H1 (cell line): ENCODE results near the gene FKBP6. TPM values are rescaled to one million over a fixed set of nuclear protein-coding genes. Genes with fewer than 3 reads are reported as not detected.

Experiments
- ATF3 ChIP-seq: IDR thresholded peaks from 2 replicates; pipeline ENCODE4 v1.6.1; 2011; ENCODE audit warnings: low read depth, mild to moderate bottlenecking, low read length; ENCODE audit not compliant: insufficient read depth
- BRCA1 ChIP-seq: IDR thresholded peaks from 2 replicates; pipeline ENCODE4 v1.6.1; 2012; ENCODE audit warnings: low read depth, low read length, improper control_type of control experiment
- CREB1 ChIP-seq: IDR thresholded peaks from 2 replicates; pipeline ENCODE4 v1.6.1; 2012; ENCODE audit warnings: inconsistent platforms
- FOSL1 ChIP-seq: IDR thresholded peaks from 2 replicates; pipeline ENCODE4 v1.6.1; 2011; ENCODE audit warnings: mild to moderate bottlenecking, low read depth, low read length, moderate library complexity; ENCODE audit not compliant: insufficient read depth
- NANOG ChIP-seq: IDR thresholded peaks from 2 replicates; pipeline ENCODE4 v1.6.1; 2011; ENCODE audit warnings: low read length, low read depth, mild to moderate bottlenecking, inconsistent platforms; ENCODE audit not compliant: insufficient read depth, poor library complexity, severe bottlenecking
- SRF ChIP-seq: IDR thresholded peaks from 2 replicates; pipeline ENCODE4 v1.6.1; 2011; ENCODE audit warnings: mild to moderate bottlenecking, low read depth, low read length, moderate library complexity
- SUZ12 ChIP-seq: fragments of 200-600 bp; sonication (generic); IDR thresholded peaks from 2 replicates; pipeline ENCODE4 v1.6.1; 2012; ENCODE audit warnings: mild to moderate bottlenecking, inconsistent platforms, low read length, moderate library complexity, mixed read lengths
- YY1 ChIP-seq: IDR thresholded peaks from 2 replicates; pipeline ENCODE4 v1.6.1; 2011; ENCODE audit warnings: low read depth, mild to moderate bottlenecking, low read length
- polyA plus RNA-seq, 7 experiments: library from polyadenylated mRNA; depleted of rRNA in 3 of 7; stranded (reverse) in 5 of 7; unstranded in 2 of 7; fragments of >200 nt in 5 of 7; fragments of 200-250 nt in 2 of 7; gene quantifications; 1 replicate in 5 of 7; 2 replicates in 1 of 7; 4 replicates in 1 of 7; pipeline versions ENCODE4 v1.2.1 to v1.2.3, GENCODE V29; 2011 to 2013; ENCODE audit warnings: missing spikeins in 2 of 7, mixed read lengths in 2 of 7
- total RNA-seq: library from RNA; stranded (reverse); fragmentation: NEBNext Ultra II Directional; extraction: Animal tissue kit (Norgen Biotek cat#: 25700); gene quantifications from 2 replicates; pipeline ENCODE4 v1.2.1, GENCODE V29; 2021
- TF ChIP-seq, protein P1 (sequence below): fragments of 300-600 bp; sonication (generic); IDR thresholded peaks from 2 replicates; pipeline ENCODE4 v1.7.1; 2012; ENCODE audit warnings: low read length, moderate library complexity, mild to moderate bottlenecking, inconsistent platforms; ENCODE audit not compliant: insufficient replicate concordance

Gene FKBP6
- total and polyA plus RNA-seq, 2 of the 8 experiments (the other 6 are each of a cell fraction or from before 2014, with no cell fraction given) = 0.14 to 0.19 TPM

GRCh38 chr7:73382934-73383503, 55.1 kb downstream of the FKBP6 start (continued):
- TF ChIP-seq, protein P1, sequence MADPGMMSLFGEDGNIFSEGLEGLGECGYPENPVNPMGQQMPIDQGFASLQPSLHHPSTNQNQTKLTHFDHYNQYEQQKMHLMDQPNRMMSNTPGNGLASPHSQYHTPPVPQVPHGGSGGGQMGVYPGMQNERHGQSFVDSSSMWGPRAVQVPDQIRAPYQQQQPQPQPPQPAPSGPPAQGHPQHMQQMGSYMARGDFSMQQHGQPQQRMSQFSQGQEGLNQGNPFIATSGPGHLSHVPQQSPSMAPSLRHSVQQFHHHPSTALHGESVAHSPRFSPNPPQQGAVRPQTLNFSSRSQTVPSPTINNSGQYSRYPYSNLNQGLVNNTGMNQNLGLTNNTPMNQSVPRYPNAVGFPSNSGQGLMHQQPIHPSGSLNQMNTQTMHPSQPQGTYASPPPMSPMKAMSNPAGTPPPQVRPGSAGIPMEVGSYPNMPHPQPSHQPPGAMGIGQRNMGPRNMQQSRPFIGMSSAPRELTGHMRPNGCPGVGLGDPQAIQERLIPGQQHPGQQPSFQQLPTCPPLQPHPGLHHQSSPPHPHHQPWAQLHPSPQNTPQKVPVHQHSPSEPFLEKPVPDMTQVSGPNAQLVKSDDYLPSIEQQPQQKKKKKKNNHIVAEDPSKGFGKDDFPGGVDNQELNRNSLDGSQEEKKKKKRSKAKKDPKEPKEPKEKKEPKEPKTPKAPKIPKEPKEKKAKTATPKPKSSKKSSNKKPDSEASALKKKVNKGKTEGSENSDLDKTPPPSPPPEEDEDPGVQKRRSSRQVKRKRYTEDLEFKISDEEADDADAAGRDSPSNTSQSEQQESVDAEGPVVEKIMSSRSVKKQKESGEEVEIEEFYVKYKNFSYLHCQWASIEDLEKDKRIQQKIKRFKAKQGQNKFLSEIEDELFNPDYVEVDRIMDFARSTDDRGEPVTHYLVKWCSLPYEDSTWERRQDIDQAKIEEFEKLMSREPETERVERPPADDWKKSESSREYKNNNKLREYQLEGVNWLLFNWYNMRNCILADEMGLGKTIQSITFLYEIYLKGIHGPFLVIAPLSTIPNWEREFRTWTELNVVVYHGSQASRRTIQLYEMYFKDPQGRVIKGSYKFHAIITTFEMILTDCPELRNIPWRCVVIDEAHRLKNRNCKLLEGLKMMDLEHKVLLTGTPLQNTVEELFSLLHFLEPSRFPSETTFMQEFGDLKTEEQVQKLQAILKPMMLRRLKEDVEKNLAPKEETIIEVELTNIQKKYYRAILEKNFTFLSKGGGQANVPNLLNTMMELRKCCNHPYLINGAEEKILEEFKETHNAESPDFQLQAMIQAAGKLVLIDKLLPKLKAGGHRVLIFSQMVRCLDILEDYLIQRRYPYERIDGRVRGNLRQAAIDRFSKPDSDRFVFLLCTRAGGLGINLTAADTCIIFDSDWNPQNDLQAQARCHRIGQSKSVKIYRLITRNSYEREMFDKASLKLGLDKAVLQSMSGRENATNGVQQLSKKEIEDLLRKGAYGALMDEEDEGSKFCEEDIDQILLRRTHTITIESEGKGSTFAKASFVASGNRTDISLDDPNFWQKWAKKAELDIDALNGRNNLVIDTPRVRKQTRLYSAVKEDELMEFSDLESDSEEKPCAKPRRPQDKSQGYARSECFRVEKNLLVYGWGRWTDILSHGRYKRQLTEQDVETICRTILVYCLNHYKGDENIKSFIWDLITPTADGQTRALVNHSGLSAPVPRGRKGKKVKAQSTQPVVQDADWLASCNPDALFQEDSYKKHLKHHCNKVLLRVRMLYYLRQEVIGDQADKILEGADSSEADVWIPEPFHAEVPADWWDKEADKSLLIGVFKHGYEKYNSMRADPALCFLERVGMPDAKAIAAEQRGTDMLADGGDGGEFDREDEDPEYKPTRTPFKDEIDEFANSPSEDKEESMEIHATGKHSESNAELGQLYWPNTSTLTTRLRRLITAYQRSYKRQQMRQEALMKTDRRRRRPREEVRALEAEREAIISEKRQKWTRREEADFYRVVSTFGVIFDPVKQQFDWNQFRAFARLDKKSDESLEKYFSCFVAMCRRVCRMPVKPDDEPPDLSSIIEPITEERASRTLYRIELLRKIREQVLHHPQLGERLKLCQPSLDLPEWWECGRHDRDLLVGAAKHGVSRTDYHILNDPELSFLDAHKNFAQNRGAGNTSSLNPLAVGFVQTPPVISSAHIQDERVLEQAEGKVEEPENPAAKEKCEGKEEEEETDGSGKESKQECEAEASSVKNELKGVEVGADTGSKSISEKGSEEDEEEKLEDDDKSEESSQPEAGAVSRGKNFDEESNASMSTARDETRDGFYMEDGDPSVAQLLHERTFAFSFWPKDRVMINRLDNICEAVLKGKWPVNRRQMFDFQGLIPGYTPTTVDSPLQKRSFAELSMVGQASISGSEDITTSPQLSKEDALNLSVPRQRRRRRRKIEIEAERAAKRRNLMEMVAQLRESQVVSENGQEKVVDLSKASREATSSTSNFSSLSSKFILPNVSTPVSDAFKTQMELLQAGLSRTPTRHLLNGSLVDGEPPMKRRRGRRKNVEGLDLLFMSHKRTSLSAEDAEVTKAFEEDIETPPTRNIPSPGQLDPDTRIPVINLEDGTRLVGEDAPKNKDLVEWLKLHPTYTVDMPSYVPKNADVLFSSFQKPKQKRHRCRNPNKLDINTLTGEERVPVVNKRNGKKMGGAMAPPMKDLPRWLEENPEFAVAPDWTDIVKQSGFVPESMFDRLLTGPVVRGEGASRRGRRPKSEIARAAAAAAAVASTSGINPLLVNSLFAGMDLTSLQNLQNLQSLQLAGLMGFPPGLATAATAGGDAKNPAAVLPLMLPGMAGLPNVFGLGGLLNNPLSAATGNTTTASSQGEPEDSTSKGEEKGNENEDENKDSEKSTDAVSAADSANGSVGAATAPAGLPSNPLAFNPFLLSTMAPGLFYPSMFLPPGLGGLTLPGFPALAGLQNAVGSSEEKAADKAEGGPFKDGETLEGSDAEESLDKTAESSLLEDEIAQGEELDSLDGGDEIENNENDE = no peak
- TF ChIP-seq ATF3 = no peak
- no peak for TF ChIP-seq SRF
- TF ChIP-seq SUZ12 = no peak
- no peak for TF ChIP-seq CREB1
- no peak for TF ChIP-seq NANOG
- no peak for TF ChIP-seq BRCA1
- TF ChIP-seq YY1 = no peak
- TF ChIP-seq FOSL1 = no peak
